Natural killer cell (primary cell): Measurements from ENCODE around the gene DTX4. TPM values are rescaled to one million over a fixed set of nuclear protein-coding genes. Genes with fewer than 3 reads are reported as not detected.

ENCODE experiments used
- ATAC-seq, 3 donors: fragments of 150-1000 bp in 2 of 3; fragments of 200-7000 bp in 1 of 3; cut with Tn5 transposase; 1 replicate in 1 of 3; 2 replicates in 2 of 3; pipeline ENCODE4 v1.10.0; 2021; ENCODE audit warnings: mild to moderate bottlenecking in 2 of 3, moderate library complexity in 2 of 3
- DNase-seq, 2 donors: peaks; one replicate each; pipeline versions ENCODE4 v3.0.0 to v3.0.0-alpha.2; 2013 to 2021; ENCODE audit warnings: mixed read lengths in 1 of 2
- H3K27ac ChIP-seq: one replicate; pipeline ENCODE4 v1.5.1; 2013; ENCODE audit warnings: mild to moderate bottlenecking, low read length
- H3K27me3 ChIP-seq: one replicate; pipeline ENCODE4 v1.6.1; 2013; ENCODE audit warnings: low read length; ENCODE audit not compliant: control insufficient read depth, insufficient read depth
- H3K36me3 ChIP-seq: one replicate; pipeline ENCODE4 v1.6.1; 2013; ENCODE audit warnings: low read length; ENCODE audit not compliant: control insufficient read depth, insufficient read depth
- H3K4me1 ChIP-seq: one replicate; pipeline ENCODE4 v1.6.1; 2013; ENCODE audit warnings: low read length; ENCODE audit not compliant: control insufficient read depth, insufficient read depth
- H3K4me3 ChIP-seq: one replicate; pipeline ENCODE4 v1.5.1; 2013; ENCODE audit warnings: low read length
- H3K9me3 ChIP-seq: one replicate; pipeline ENCODE4 v1.6.1; 2013; ENCODE audit warnings: low read length; ENCODE audit not compliant: control insufficient read depth, insufficient read depth
- H3K27ac Mint-ChIP-seq, 2 donors: one replicate each; pipeline ENCODE4 v1.8.0; 2022; ENCODE audit warnings: mild to moderate bottlenecking in 2 of 2, mixed read lengths in 2 of 2, moderate library complexity in 1 of 2
- H3K27me3 Mint-ChIP-seq, 2 donors: one replicate each; pipeline ENCODE4 v1.8.0; 2022; ENCODE audit warnings: low read depth in 2 of 2, mixed read lengths in 2 of 2
- H3K36me3 Mint-ChIP-seq: one replicate; pipeline ENCODE4 v1.8.0; 2022; ENCODE audit warnings: mixed read lengths
- H3K4me1 Mint-ChIP-seq, 2 donors: one replicate each; pipeline ENCODE4 v1.8.0; 2022; ENCODE audit warnings: mixed read lengths in 2 of 2
- H3K4me3 Mint-ChIP-seq: one replicate; pipeline ENCODE4 v1.8.0; 2022; ENCODE audit warnings: mild to moderate bottlenecking, moderate library complexity, mixed read lengths
- H3K9me3 Mint-ChIP-seq, 2 donors: one replicate each; pipeline ENCODE4 v1.8.0; 2022; ENCODE audit warnings: mixed read lengths in 2 of 2
- CTCF ChIP-seq: fragments of 200-600 bp; IDR thresholded peaks from one replicate; pipeline ENCODE4 v1.8.0; 2022; ENCODE audit warnings: antibody characterized with exemption
- WGBS: methylation state at CpG from one replicate; pipeline ENCODE4 v1.1.7; 2013; ENCODE audit warnings: missing lambda C conversion rate; ENCODE audit not compliant: insufficient coverage; 5-methylcytosine and 5-hydroxymethylcytosine counted together
- intact Hi-C: fragments of 100-400 bp; cut with micrococcal nuclease; formaldehyde crosslinking; loops from one replicate; pipeline ENCODE4 v1.14.2; 2022
- total RNA-seq, 4 donors: library from RNA; stranded (reverse); fragments of 120-200 nt in 1 of 4; gene quantifications; one replicate each; pipeline versions ENCODE4 v1.2.3 to v1.2.4, GENCODE V29; 2013 to 2022

Gene DTX4
- total RNA-seq, 3 donors from 2014 or later (not counting 1 experiment from before 2014, with no cell fraction given) = 0.21 to 0.90 (median 0.59) TPM

- 97% methylated on average over 4 of the region's 4 CpGs for WGBS
- Histone ChIP-seq H3K27ac (no peak overlapping the region), H3K4me1 (no peaks in the 10 kb centered on the region), H3K4me3 (no peak overlapping the region), H3K27me3 (no peaks in the 10 kb centered on the region), H3K36me3 (no peaks in the 10 kb centered on the region), H3K9me3 (no peaks in the 10 kb centered on the region)
- Mint-ChIP-seq H3K4me1 (no peaks in the 10 kb centered on the region), H3K27ac (no peak overlapping the region), H3K36me3 (no peaks in the 10 kb centered on the region), H3K4me3 (no peak overlapping the region), H3K27me3 (peaks cover 0 to 8% of the 10 kb centered on the region in 2 donors), H3K9me3 (no peaks in the 10 kb centered on the region)
- ATAC-seq = no peak
- no peak for TF ChIP-seq CTCF
- intact Hi-C loops = no loop called here
- no peak for DNase-seq
Measured at GRCh38 chr11:59188954-59189353, 17.0 kb downstream of the DTX4 start.

GRCh38 chr11:59189986-59190385 lies 18.1 kb downstream of the DTX4 start:
- no peaks in the 10 kb centered on the region for H3K9me3 ChIP-seq
- Mint-ChIP-seq H3K27ac (no peak overlapping the region), H3K4me3 (no peak overlapping the region), H3K36me3 (no peaks in the 10 kb centered on the region), H3K27me3 (peaks cover 0 to 8% of the 10 kb centered on the region in 2 donors), H3K9me3 (no peaks in the 10 kb centered on the region), H3K4me1 (no peaks in the 10 kb centered on the region)
- DNase-seq (no peak), ATAC-seq (no peak)
- no peaks in the 10 kb centered on the region for H3K4me1 ChIP-seq
- WGBS = 69% methylated on average over 4 of the region's 4 CpGs
- no peaks in the 10 kb centered on the region for H3K36me3 ChIP-seq
- no peak overlapping the region for H3K27ac ChIP-seq
- TF ChIP-seq CTCF = no peak
- intact Hi-C loops = no loop called here
- H3K4me3 ChIP-seq = no peak overlapping the region
- no peaks in the 10 kb centered on the region for H3K27me3 ChIP-seq

GRCh38 chr11:59191095-59191494 lies 19.2 kb downstream of the DTX4 start:
- H3K27me3 ChIP-seq = no peaks in the 10 kb centered on the region
- H3K27ac ChIP-seq = no peak overlapping the region
- no peak overlapping the region for H3K4me3 ChIP-seq
- H3K4me1 Mint-ChIP-seq = no peaks in the 10 kb centered on the region
- H3K4me3 Mint-ChIP-seq = no peak overlapping the region
- ATAC-seq = no peak
- H3K9me3 ChIP-seq = no peaks in the 10 kb centered on the region
- WGBS = 58% methylated on average over 4 of the region's 4 CpGs
- no peaks in the 10 kb centered on the region for H3K9me3 Mint-ChIP-seq
- H3K4me1 ChIP-seq = no peaks in the 10 kb centered on the region
- DNase-seq = no peak
- peaks cover 0 to 11% of the 10 kb centered on the region in 2 donors for H3K27me3 Mint-ChIP-seq
- intact Hi-C loops = no loop called here
- H3K36me3 Mint-ChIP-seq = no peaks in the 10 kb centered on the region
- TF ChIP-seq CTCF = no peak
- H3K27ac Mint-ChIP-seq = no peak overlapping the region
- H3K36me3 ChIP-seq = no peaks in the 10 kb centered on the region

GRCh38 chr11:59191890-59192289 lies 20.0 kb downstream of the DTX4 start:
- no peaks in the 10 kb centered on the region for H3K9me3 ChIP-seq
- Mint-ChIP-seq H3K27ac (no peak overlapping the region), H3K27me3 (peaks cover 0 to 11% of the 10 kb centered on the region in 2 donors), H3K36me3 (no peaks in the 10 kb centered on the region), H3K4me3 (no peak overlapping the region), H3K4me1 (no peaks in the 10 kb centered on the region), H3K9me3 (no peaks in the 10 kb centered on the region)
- WGBS = 89% methylated on average over 8 of the region's 8 CpGs
- intact Hi-C loops = no loop called here
- no peak for TF ChIP-seq CTCF
- no peaks in the 10 kb centered on the region for H3K27me3 ChIP-seq
- H3K27ac ChIP-seq = no peak overlapping the region
- no peaks in the 10 kb centered on the region for H3K4me1 ChIP-seq
- ATAC-seq = no peak
- H3K4me3 ChIP-seq = no peak overlapping the region
- H3K36me3 ChIP-seq = no peaks in the 10 kb centered on the region
- no peak for DNase-seq
